GM12878 (cell line): ENCODE measurements around the gene OSBPL3.

Experiments used
- ATF7 ChIP-seq: fragments of 450-650 bp; IDR thresholded peaks from 2 replicates; pipeline ENCODE4 v1.6.1; 2016; ENCODE audit warnings: low read depth, mild to moderate bottlenecking
- BRCA1 ChIP-seq: IDR thresholded peaks from 2 replicates; pipeline ENCODE4 v1.6.1; 2011; ENCODE audit warnings: low read depth, low read length, improper control_type of control experiment
- CHD1 ChIP-seq: IDR thresholded peaks from 2 replicates; pipeline ENCODE4 v1.6.1; 2012; ENCODE audit warnings: low read depth, low read length, improper control_type of control experiment
- CTCF ChIP-seq, 3 experiments: IDR thresholded peaks in 2 of 3; conservative IDR thresholded peaks in 1 of 3; 2 replicates each; pipeline ENCODE4 v1.5.1; 2011; ENCODE audit warnings: low read depth in 3 of 3, low read length in 3 of 3, mild to moderate bottlenecking in 3 of 3, control low read depth in 2 of 3, moderate library complexity in 2 of 3, inconsistent platforms in 1 of 3, mixed read lengths in 1 of 3; ENCODE audit not compliant: control insufficient read depth in 2 of 3, insufficient read depth in 1 of 3; ENCODE audit errors: extremely low read depth in 1 of 3
- EZH2 ChIP-seq: IDR thresholded peaks from 2 replicates; pipeline ENCODE4 v1.6.1; 2012; ENCODE audit warnings: low read depth, mild to moderate bottlenecking, control low read depth, inconsistent platforms, low read length, borderline replicate concordance; ENCODE audit not compliant: control insufficient read depth
- ZBTB4 ChIP-seq: fragments of 450-650 bp; formaldehyde crosslinking; IDR thresholded peaks from 2 replicates; pipeline ENCODE4 v1.4.0; 2022; ENCODE audit warnings: mild to moderate bottlenecking, moderate library complexity
- TF ChIP-seq, protein P1 (sequence below): IDR thresholded peaks from 2 replicates; pipeline ENCODE4 v1.6.1; 2012; ENCODE audit warnings: mild to moderate bottlenecking, low read depth, low read length
- TF ChIP-seq, protein P2 (sequence below): IDR thresholded peaks from 2 replicates; pipeline ENCODE4 v1.6.1; 2011; ENCODE audit warnings: mild to moderate bottlenecking, low read depth, low read length, moderate library complexity; ENCODE audit not compliant: insufficient replicate concordance
- TF ChIP-seq, protein P3 (sequence below): fragments of 450-650 bp; IDR thresholded peaks from 2 replicates; pipeline ENCODE4 v1.6.1; 2014; ENCODE audit warnings: mild to moderate bottlenecking

DNA sequence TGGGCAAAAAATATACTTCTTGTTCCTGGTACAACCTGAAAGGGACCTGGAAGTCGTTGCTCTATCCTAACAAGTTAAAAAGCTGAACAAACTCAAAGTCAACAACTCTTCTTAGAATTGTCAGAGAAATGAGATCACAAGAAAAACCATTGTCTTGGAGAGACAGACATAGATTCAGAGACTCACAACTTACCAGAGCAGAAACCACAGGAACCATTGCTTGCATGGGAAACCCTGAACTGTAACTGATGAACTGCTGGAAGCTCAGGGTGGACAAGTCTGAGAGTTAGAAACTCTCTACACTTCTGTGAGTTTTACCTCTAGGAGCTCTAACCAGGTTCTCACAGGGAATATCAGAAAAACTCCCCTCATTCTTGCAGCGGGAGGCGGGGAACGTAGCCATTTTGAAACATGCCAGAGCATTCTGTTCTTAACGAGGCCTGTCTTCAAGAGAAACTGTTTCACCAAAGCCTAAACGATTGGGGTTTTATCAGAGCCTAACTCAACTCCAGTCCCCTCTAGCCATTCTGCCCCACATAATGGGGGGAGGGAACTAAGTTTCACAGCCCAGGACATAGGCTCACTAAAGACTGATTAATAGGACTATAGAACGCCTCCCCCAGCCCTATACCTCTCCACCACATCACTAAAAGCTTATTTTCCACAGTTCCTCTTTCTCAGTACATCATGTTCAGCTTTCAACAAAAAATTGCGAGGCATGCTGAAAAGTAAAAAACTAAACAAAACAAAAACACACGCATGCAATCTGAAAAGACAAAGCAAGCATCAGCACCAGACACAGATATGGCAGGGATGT lies 210.8 kb downstream of the OSBPL3 start:
- TF ChIP-seq ZBTB4 (CRISPR knock-in tag) (no peak), ATF7 (no peak), CTCF (IDR thresholded peaks at IDR 0.05 in 2 of 3, conservative IDR thresholded peaks at IDR 0.05 in 1 of 3; ENCODE audit: control insufficient read depth in 2 of 3, extremely low read depth in 1 of 3, insufficient read depth in 1 of 3, low read depth in 3 of 3, low read length in 3 of 3) (no peak), CHD1 (no peak), BRCA1 (no peak), EZH2 (no peak)
- TF ChIP-seq, protein P1, sequence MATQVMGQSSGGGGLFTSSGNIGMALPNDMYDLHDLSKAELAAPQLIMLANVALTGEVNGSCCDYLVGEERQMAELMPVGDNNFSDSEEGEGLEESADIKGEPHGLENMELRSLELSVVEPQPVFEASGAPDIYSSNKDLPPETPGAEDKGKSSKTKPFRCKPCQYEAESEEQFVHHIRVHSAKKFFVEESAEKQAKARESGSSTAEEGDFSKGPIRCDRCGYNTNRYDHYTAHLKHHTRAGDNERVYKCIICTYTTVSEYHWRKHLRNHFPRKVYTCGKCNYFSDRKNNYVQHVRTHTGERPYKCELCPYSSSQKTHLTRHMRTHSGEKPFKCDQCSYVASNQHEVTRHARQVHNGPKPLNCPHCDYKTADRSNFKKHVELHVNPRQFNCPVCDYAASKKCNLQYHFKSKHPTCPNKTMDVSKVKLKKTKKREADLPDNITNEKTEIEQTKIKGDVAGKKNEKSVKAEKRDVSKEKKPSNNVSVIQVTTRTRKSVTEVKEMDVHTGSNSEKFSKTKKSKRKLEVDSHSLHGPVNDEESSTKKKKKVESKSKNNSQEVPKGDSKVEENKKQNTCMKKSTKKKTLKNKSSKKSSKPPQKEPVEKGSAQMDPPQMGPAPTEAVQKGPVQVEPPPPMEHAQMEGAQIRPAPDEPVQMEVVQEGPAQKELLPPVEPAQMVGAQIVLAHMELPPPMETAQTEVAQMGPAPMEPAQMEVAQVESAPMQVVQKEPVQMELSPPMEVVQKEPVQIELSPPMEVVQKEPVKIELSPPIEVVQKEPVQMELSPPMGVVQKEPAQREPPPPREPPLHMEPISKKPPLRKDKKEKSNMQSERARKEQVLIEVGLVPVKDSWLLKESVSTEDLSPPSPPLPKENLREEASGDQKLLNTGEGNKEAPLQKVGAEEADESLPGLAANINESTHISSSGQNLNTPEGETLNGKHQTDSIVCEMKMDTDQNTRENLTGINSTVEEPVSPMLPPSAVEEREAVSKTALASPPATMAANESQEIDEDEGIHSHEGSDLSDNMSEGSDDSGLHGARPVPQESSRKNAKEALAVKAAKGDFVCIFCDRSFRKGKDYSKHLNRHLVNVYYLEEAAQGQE, result no peak
- TF ChIP-seq, protein P2, sequence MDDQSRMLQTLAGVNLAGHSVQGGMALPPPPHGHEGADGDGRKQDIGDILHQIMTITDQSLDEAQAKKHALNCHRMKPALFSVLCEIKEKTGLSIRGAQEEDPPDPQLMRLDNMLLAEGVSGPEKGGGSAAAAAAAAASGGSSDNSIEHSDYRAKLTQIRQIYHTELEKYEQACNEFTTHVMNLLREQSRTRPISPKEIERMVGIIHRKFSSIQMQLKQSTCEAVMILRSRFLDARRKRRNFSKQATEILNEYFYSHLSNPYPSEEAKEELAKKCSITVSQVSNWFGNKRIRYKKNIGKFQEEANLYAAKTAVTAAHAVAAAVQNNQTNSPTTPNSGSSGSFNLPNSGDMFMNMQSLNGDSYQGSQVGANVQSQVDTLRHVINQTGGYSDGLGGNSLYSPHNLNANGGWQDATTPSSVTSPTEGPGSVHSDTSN, result no peak
- TF ChIP-seq, protein P3, sequence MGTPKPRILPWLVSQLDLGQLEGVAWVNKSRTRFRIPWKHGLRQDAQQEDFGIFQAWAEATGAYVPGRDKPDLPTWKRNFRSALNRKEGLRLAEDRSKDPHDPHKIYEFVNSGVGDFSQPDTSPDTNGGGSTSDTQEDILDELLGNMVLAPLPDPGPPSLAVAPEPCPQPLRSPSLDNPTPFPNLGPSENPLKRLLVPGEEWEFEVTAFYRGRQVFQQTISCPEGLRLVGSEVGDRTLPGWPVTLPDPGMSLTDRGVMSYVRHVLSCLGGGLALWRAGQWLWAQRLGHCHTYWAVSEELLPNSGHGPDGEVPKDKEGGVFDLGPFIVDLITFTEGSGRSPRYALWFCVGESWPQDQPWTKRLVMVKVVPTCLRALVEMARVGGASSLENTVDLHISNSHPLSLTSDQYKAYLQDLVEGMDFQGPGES, result no peak
